DMS153 (cell line): Measurements from ENCODE around the gene SNX3.
"Not testable (repeated sequence)": the region's sequence is repeated elsewhere in the genome, so short reads cannot be mapped to it uniquely, and the experiment has no call there.

ENCODE experiments used
- DNase-seq: peaks from one replicate; lab custom pipeline; 2025; lab: John Stamatoyannopoulos, UW

The SNX3 gene

GRCh38 chr6:108260809-108261569, at the start of gene SNX3:
SNX3 (minus strand) TSS chr6:108261040; CDS start chr6:108260921, 119 bp downstream.
- DNase-seq = peak; percentile 92

DNA sequence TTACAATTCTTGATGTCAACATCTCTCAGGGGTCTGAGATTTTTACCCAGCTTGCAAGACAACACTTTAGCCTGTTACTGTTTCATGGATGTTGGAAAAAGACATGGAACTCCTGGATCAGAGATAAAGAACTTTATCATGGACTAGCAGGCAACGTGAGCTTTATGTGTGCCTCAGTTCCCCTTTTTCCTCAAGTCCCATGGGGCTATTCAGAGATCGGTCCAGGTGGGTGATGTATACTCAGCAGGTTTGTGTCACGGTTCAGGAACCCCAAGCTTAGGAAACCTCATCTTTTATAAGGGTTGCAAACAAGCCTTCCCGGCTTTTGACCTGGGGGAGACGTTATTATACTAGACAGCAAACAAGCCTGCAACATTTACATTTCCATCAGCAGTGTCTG, 49.0 kb upstream of the SNX3 start:
- DNase-seq = no peak

GRCh38 chr6:108308641-108309040, 47.8 kb upstream of the SNX3 start:
- not testable (repeated sequence) for DNase-seq

DNA sequence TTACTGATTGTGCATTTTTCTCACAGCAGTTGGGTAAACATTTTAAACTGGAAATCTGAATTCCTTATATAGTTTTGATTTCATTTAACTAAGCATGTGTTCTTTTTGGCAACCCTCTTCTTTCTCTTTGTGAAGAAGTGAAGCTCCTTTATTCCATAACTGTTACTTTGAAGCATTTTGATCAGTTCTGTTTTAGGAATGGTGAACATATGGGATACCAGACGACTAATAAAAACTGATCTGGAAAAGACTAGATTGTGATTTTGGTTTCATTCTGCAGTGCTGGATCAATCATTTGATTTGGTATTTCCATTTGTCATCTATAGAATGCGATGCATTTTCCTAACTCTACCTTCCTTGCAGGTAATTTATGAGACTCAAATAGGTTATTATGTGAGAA, 43.8 kb upstream of the SNX3 start:
- no peak for DNase-seq

- no peak for DNase-seq
These were observed 41.5 kb upstream of the SNX3 start for GRCh38 chr6:108302386-108302785.

DNA sequence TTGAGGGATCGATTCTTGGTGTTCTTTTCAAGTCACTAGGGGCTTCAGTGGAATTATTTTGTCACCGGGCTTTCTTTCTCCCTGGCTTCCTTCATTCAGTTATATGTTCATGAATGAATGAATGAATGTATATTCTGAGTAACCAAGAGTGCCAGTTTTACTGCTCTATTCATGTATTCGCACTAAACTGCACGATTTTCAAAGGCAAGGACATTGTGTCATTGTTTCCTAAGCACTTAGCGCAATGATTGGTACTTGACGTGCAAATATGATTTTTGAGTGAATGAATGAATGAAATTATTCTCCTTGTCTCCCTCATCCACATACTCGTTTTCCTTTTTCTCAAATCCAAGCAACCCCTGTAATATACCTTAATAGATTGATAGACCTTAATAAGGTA, 34.8 kb upstream of the SNX3 start:
- DNase-seq = no peak

GRCh38 chr6:108294727-108295625, 34.1 kb upstream of the SNX3 start, which contains the start of gene AFG1L:
AFG1L (plus strand) TSS chr6:108295054; CDS start chr6:108295080, 26 bp downstream.
- DNase-seq = peak; percentile 60

DNA sequence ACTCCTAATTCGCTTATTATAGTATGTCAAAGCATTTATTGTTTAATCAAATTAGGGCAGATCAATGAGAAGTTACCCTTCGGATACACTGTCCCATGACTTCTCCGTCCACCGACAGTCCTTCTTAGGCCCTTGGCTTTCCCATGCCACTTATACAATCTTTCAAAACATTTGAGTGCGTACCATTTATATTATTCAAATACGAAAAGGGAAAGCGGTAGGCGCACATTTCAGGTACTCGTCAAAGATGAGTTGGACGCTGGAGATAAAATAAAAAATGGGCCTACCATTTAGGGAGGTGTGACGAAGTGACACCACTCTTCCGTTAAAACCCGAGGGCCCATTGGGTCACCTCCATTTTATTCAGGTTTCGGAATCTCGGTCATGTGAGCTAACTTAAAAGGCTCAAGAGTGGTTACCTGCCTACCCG, 33.5 kb upstream of the SNX3 start:
- DNase-seq = no peak

DNA sequence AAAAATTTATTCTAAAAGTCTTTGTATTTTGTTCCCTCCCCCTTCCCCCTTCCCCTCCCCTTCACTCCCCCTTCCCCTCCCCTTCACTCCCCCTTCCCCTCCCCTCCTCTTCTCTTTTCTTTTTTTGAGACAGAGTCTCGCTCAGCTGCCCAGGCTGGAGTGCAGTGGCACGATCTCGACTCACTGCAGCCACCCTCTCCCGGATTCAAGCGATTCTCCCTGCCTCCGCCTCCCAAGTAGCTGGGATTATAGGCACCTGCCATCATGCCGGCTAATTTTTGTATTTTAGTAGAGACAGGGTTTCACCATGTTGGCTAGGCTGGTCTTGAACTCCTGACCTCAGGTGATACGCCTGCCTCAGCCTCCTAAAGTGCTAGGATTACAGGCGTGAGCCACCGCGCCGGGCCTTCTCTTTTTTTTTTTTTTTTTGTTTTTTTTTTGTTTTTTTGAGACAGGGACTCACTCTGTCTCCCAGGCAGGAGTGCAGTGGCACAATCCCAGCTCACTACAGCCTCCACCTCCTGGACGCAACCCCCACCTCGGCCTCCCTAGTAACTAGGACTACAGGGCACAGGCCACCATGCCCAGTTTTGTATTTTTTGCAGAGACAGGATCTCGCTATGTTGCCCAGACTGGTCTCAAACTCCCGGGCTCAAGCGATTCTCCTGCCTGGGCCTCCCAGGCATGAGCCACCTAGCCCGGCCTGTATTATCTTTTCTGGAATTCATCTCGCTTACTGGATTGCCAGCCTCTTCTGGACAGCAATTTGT, 32.9 kb upstream of the SNX3 start:
- DNase-seq = no peak

- not testable (repeated sequence) for DNase-seq
These were observed 31.7 kb upstream of the SNX3 start for GRCh38 chr6:108292561-108292960.

DNA sequence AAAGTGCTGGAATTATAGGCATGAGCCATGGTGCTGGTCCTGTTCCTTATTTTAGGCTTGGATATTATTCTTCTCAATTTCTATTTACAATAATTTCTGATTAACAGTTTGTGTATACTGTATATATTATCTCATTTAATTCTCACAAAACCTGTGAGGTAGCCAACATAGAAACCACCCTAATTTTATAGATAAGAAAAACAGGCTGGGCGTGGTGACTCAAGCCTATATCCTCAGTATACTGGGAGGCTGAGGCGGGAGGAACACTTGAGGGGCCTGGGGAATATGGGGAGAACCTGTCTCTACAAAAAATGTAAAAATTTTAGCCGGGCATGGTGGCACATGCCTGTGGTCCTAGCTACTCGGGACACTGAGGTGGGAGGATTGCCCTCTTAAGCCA, 30.3 kb upstream of the SNX3 start:
- DNase-seq = no peak

DNA sequence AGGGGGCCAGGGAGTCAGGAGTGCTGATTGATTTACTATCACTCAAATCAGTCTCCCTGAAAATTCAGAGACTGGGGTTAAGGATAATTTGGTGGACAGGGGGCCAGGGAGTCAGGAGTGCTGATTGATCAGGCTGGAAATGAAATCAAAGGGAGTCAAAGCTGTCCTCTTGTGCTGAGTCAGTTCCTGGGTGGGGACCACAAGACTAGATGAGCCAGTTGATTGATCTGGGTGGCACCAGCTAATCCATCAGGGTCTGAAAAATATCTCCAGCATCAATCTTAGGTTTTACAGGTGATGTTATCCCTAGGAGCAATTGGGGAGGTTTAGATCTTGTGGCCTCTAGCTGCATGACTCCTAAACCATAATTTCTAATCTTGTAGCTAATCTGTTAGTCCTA, 27.9 kb upstream of the SNX3 start:
- DNase-seq = no peak

DNA sequence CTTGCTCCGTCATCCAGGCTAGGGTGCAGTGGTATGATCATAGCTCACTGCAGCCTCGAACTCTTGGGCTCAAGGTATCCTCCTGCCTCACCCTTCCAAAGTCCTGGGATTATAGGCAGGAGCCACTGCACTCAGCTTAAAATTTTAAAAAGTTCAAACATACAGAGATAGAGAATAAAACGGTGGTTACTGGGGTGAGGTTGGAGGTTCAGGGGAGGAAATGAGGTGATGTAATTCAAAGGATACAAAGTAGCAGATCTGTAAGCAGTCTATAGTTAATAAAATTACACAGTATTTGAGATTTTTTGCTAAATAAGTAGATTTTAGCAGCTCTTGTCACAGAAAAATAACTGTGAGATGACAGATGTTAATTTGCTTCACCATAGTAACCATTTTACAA, 26.5 kb upstream of the SNX3 start:
- DNase-seq = no peak

GRCh38 chr6:108286366-108286765, 25.5 kb upstream of the SNX3 start:
- DNase-seq = no peak

GRCh38 chr6:108285381-108285780, 24.5 kb upstream of the SNX3 start:
- no peak for DNase-seq

DNA sequence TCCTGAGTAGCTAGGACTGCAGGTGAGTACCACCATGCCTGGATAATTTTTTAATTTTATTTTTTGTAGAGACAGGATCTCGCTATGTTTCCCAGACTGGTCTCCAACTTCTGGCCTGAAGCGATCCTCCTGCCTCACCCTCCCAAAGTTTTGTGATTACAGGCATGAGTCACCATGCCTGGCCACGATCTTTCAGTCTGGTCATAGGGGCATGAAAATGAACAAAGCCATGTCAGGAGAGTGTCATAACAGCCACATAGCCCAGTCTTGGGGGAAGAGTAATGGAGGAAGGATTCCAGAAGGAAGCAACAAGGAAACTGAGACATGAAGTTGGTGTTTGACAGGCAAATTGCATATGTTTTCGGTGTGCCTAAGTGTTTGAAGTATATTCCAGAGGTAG, 17.0 kb upstream of the SNX3 start:
- DNase-seq = no peak

GRCh38 chr6:108277295-108277694, 16.5 kb upstream of the SNX3 start:
- no peak for DNase-seq

DNA sequence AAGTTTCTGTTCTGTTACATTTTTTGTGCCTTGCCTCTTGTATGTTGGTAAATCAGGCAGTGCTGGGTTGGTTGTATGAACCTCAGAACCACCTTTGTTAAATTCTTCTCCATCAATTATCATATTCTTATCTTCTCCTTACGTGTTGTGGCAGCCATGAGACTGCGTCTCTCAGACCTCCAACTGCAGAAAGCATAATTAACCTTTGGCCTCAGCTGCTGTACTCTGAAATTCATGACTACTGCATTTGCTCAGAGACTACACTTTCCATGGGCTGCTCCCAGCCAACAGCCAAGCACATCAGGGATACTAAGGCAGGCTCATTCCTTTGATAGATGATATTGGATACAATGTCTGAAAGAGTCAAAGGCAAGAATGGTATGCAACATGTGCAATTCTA, 15.1 kb upstream of the SNX3 start:
- DNase-seq = no peak

DNA sequence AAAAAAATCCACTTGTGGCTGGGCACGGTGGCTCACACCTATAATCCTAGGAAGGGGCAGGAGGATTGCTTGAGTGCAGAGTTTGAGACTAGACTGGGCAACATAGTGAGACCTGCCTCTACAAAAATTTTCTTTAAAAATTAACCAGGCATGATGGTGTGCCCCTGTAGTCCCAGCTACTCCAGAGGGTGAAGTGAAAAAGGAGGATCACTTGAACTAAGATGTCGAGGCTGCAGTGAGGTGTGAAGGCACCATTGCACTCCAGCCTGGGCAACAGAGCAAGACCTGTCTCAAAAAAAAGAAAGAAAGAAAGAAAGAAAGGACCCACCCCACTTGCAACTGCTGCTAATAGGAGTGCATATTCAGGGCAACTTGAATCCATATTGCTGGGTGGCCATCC, 13.7 kb upstream of the SNX3 start:
- DNase-seq = no peak

DNA sequence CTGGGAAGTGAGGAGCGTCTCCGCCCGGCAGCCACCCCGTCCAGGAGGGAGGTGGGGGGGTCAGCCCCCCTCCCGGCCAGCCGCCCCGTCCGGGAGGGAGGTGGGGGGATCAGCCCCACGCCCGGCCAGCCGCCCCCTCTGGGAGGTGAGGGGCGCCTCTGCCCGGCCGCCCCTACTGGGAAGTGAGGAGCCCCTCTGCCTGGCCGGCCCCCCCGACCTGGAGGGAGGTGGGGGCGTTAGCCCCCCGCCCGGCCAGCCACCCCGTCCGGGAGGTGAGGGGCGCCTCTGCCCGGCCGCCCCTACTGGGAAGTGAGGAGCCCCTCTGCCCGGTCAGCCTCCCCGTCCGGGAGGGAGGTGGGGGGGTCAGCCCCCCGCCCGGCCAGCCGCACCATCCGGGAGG, 9.1 kb upstream of the SNX3 start:
- DNase-seq = not testable (repeated sequence)

- no peak for DNase-seq
These were observed 8.0 kb upstream of the SNX3 start for GRCh38 chr6:108268845-108269244.

GRCh38 chr6:108263371-108263770, 2.5 kb upstream of the SNX3 start:
- DNase-seq = no peak
